ENCODE data around the gene DNAJC5. TPM values are rescaled to one million over a fixed set of nuclear protein-coding genes. Genes with fewer than 3 reads are reported as not detected.
A peak's percentile ranks its signal among the peaks of the same experiment; 100 is the strongest.

The DNAJC5 gene
- total RNA-seq, 2 experiments from 2014 or later, result 33.7 to 33.8 TPM

- ChIA-PET POLR2A (no interaction called here), CTCF (interaction anchor here (1.0 to 1.1 kb wide), 2 partner anchors 10 to 425 kb away, joined by 3 read pairs; no protein-coding TSS in a partner anchor)
- Mint-ChIP-seq H3K27me3 (no peaks in the 10 kb centered on the region), H3K9me3 (no peaks in the 10 kb centered on the region), H3K36me3 (peaks cover 18% of the 10 kb centered on the region), H3K4me1 (ENCODE audit: low read depth) (peaks cover 6% of the 10 kb centered on the region), H3K27ac (no peak overlapping the region), H3K4me3 (no peak overlapping the region)
- intact Hi-C loops (cut with micrococcal nuclease), result no loop called here
- no peak for DNase-seq
These were observed 67.8 kb downstream of the DNAJC5 start for GRCh38 chr20:63962426-63963347.

GRCh38 chr20:63963348-63963741 lies 68.4 kb downstream of the DNAJC5 start:
- Mint-ChIP-seq H3K4me1 (ENCODE audit: low read depth) (peaks cover 3% of the 10 kb centered on the region), H3K4me3 (no peak overlapping the region), H3K9me3 (no peaks in the 10 kb centered on the region), H3K27me3 (no peaks in the 10 kb centered on the region), H3K36me3 (peaks cover 18% of the 10 kb centered on the region), H3K27ac (no peak overlapping the region)
- POLR2A ChIA-PET, result no interaction called here
- DNase-seq, result no peak
- CTCF ChIA-PET, result interaction anchor here (1.2 kb wide), 1 partner anchor 10 kb away, joined by 5 read pairs; no protein-coding TSS in a partner anchor
- intact Hi-C loops (cut with micrococcal nuclease), result no loop called here

GRCh38 chr20:63963784-63964301 lies 68.9 kb downstream of the DNAJC5 start:
- Mint-ChIP-seq H3K27me3 (no peaks in the 10 kb centered on the region), H3K4me1 (ENCODE audit: low read depth) (peaks cover 8% of the 10 kb centered on the region), H3K27ac (no peak overlapping the region), H3K36me3 (peaks cover 19% of the 10 kb centered on the region), H3K9me3 (no peaks in the 10 kb centered on the region), H3K4me3 (no peak overlapping the region)
- DNase-seq, result no peak
- intact Hi-C loops (cut with micrococcal nuclease), result no loop called here
- CTCF ChIA-PET, result interaction anchor here (1.2 kb wide), 1 partner anchor 10 kb away, joined by 5 read pairs; no protein-coding TSS in a partner anchor
- POLR2A ChIA-PET, result no interaction called here

GRCh38 chr20:63964412-63964811 lies 69.5 kb downstream of the DNAJC5 start:
- DNase-seq, result no peak
- intact Hi-C loops (cut with micrococcal nuclease), result no loop called here
- H3K9me3 Mint-ChIP-seq, result no peaks in the 10 kb centered on the region
- peaks cover 22% of the 10 kb centered on the region for H3K36me3 Mint-ChIP-seq
- H3K27ac Mint-ChIP-seq, result no peak overlapping the region
- peaks cover 10% of the 10 kb centered on the region for H3K4me1 Mint-ChIP-seq (ENCODE audit: low read depth)
- no peaks in the 10 kb centered on the region for H3K27me3 Mint-ChIP-seq
- ChIA-PET POLR2A (no interaction called here), CTCF (interaction anchor here (1.2 kb wide), 1 partner anchor 9 kb away, joined by 5 read pairs; no protein-coding TSS in a partner anchor)
- no peak overlapping the region for H3K4me3 Mint-ChIP-seq

GRCh38 chr20:63966172-63966943 lies 71.4 kb downstream of the DNAJC5 start:
- Mint-ChIP-seq H3K27ac (no peak overlapping the region), H3K4me1 (ENCODE audit: low read depth) (peaks cover 10% of the 10 kb centered on the region), H3K9me3 (no peaks in the 10 kb centered on the region), H3K27me3 (no peaks in the 10 kb centered on the region), H3K4me3 (no peak overlapping the region), H3K36me3 (peaks cover 17% of the 10 kb centered on the region)
- intact Hi-C loops (cut with micrococcal nuclease), result no loop called here
- peak; percentile 7 for DNase-seq
- ChIA-PET POLR2A (no interaction called here), CTCF (no interaction called here)

GRCh38 chr20:63966944-63967322 lies 72.0 kb downstream of the DNAJC5 start:
- POLR2A ChIA-PET, result no interaction called here
- Mint-ChIP-seq H3K4me3 (no peak overlapping the region), H3K9me3 (no peaks in the 10 kb centered on the region), H3K4me1 (ENCODE audit: low read depth) (peaks cover 10% of the 10 kb centered on the region), H3K36me3 (peaks cover 13% of the 10 kb centered on the region), H3K27me3 (no peaks in the 10 kb centered on the region), H3K27ac (no peak overlapping the region)
- no peak for DNase-seq
- CTCF ChIA-PET, result no interaction called here
- intact Hi-C loops (cut with micrococcal nuclease), result no loop called here

GRCh38 chr20:63967330-63968135 lies 72.6 kb downstream of the DNAJC5 start:
- intact Hi-C loops (cut with micrococcal nuclease), result no loop called here
- ChIA-PET POLR2A (interaction anchor here (1.5 to 1.6 kb wide), 2 partner anchors 9 to 72 kb away, joined by 3 to 5 read pairs; no protein-coding TSS in a partner anchor), CTCF (interaction anchor here (1.2 to 1.3 kb wide), 2 partner anchors 13 to 71 kb away, joined by 3 to 5 read pairs; partner anchors contain the start of gene PRPF6)
- H3K27me3 Mint-ChIP-seq, result no peaks in the 10 kb centered on the region
- no peaks in the 10 kb centered on the region for H3K9me3 Mint-ChIP-seq
- peaks cover 10% of the 10 kb centered on the region for H3K36me3 Mint-ChIP-seq
- peaks cover 10% of the 10 kb centered on the region for H3K4me1 Mint-ChIP-seq (ENCODE audit: low read depth)
- peak; percentile 7 for DNase-seq
- no peak overlapping the region for H3K27ac Mint-ChIP-seq
- no peak overlapping the region for H3K4me3 Mint-ChIP-seq

GRCh38 chr20:63968136-63968927 lies 73.4 kb downstream of the DNAJC5 start:
- no peaks in the 10 kb centered on the region for H3K9me3 Mint-ChIP-seq
- H3K4me1 Mint-ChIP-seq (ENCODE audit: low read depth), result peaks cover 11% of the 10 kb centered on the region
- peaks cover 10% of the 10 kb centered on the region for H3K36me3 Mint-ChIP-seq
- peak overlapping the region; percentile 78 for H3K27ac Mint-ChIP-seq
- ChIA-PET CTCF (interaction anchor here (1.2 to 1.3 kb wide), 2 partner anchors 12 to 70 kb away, joined by 3 to 5 read pairs; partner anchors contain the start of gene PRPF6), POLR2A (interaction anchor here (1.1 to 1.6 kb wide), 3 partner anchors 9 to 72 kb away, joined by 3 to 5 read pairs (median 3); partner anchors contain the start of gene SAMD10)
- intact Hi-C loops (cut with micrococcal nuclease), result no loop called here
- peak; percentile 7 for DNase-seq
- no peaks in the 10 kb centered on the region for H3K27me3 Mint-ChIP-seq
- peak overlapping the region; percentile 81 for H3K4me3 Mint-ChIP-seq

GRCh38 chr20:63968928-63969760 lies 74.2 kb downstream of the DNAJC5 start:
- POLR2A ChIA-PET, result interaction anchor here (1.1 to 1.6 kb wide), 3 partner anchors 10 to 73 kb away, joined by 3 to 5 read pairs (median 3); partner anchors contain the start of gene SAMD10

More at GRCh38 chr20:63968928-63969760, 74.2 kb downstream of the DNAJC5 start:
- H3K9me3 Mint-ChIP-seq, result no peaks in the 10 kb centered on the region
- intact Hi-C loops (cut with micrococcal nuclease), result no loop called here
- peaks cover 11% of the 10 kb centered on the region for H3K36me3 Mint-ChIP-seq
- CTCF ChIA-PET, result interaction anchor here (1.3 kb wide), 1 partner anchor 11 kb away, joined by 5 read pairs; the partner anchor contains the start of gene PRPF6
- H3K4me1 Mint-ChIP-seq (ENCODE audit: low read depth), result peaks cover 17% of the 10 kb centered on the region
- peak overlapping the region; percentile 78 for H3K27ac Mint-ChIP-seq
- peak; percentile 48 for DNase-seq
- no peaks in the 10 kb centered on the region for H3K27me3 Mint-ChIP-seq
- peak overlapping the region; percentile 81 for H3K4me3 Mint-ChIP-seq
